Breast epithelium (tissue), 3 donors: Measurements from ENCODE around the gene IMPG1.

Source experiments
- CTCF ChIP-seq, 3 donors: fragments of 450-650 bp; IDR thresholded peaks; one replicate each; pipeline ENCODE4 v1.5.1; 2016 to 2017; ENCODE audit warnings: antibody characterized with exemption in 3 of 3, mild to moderate bottlenecking in 3 of 3, moderate library complexity in 3 of 3
- POLR2A ChIP-seq: fragments of 450-650 bp; IDR thresholded peaks from one replicate; pipeline ENCODE4 v1.6.1; 2016; ENCODE audit warnings: antibody characterized with exemption, mild to moderate bottlenecking, moderate library complexity
- POLR2AphosphoS5 ChIP-seq, 3 donors: sonication (generic); formaldehyde crosslinking; IDR thresholded peaks; one replicate each; pipeline ENCODE4 v1.6.1; 2017; ENCODE audit warnings: antibody characterized with exemption in 3 of 3

GRCh38 chr6:75947935-75948334, 124.5 kb downstream of the IMPG1 start:
- TF ChIP-seq CTCF (IDR thresholded peaks at IDR 0.05) (no peak), POLR2AphosphoS5 (IDR thresholded peaks at IDR 0.05) (no peak), POLR2A (no peak)
